ENCODE data around the gene SUSD2.
"Not testable (repeated sequence)": the region's sequence is repeated elsewhere in the genome, so short reads cannot be mapped to it uniquely, and the experiment has no call there.

SUSD2 gene

DNA sequence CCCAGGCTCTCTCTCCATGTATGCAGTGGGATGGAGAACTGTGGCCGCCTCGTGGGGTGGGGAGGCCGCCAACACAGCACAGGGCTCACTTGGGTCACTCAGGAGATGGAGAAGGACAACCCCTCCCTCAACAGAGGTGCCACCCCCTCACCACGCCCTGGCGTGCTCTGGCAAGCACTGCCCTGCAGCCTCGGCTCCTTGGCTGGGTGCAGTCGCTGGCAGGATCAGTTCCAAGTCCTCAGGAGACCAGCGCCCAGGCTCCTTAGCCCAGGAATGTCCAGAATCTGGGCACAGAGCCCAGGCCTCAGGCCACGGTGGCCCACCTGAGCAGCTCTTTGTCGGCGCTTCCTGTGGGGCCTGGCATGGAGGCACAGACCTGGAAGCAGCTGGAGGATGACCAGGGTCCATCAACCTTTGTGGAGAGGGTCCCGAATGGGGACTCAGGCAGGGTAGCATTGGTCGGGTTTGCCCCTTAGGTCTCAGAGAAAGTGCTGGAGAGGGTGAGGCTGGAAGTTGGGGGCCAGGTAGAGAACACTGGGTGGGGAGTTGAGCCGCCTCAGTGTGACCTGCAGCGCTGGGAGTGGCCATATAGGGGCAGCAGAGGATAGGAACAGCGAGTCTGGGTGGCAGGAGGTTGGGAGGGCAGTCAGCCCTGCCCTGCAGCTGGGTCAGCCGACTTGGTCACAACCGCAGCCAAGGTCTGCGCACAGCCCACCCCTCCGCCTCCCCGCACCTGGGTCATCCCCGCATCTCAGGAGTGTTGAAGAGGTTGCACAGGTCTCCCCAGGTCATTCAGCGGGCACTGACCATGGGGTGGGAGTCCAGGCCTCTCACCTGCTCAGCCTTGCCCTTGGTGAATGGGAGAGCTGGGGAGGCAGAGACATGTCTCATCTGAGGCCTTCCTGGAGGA, 8.2 kb downstream of the SUSD2 start:
- peak; percentile 55 for DNase-seq (ENCODE audit: low spot score)

DNA sequence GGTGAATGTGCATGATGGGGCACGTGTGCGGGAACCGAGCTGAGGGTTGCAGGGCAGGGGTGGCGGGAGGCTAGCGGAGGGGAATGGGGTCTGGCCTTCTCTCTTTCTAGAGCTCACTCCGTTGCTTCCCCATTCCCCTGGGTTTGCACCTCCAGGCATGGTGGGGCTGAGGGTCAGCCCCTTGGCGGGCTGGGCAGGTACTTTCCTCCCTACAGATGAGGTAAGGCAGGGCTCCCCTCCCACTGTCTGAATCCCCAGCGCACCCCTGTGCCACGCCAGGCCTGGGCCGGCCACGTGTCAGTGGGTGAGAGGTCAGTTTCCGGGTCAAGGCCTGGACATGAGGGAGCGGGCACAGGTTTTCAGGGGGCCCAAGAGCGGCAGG, 8.9 kb downstream of the SUSD2 start:
- DNase-seq (ENCODE audit: low spot score): no peak

DNA sequence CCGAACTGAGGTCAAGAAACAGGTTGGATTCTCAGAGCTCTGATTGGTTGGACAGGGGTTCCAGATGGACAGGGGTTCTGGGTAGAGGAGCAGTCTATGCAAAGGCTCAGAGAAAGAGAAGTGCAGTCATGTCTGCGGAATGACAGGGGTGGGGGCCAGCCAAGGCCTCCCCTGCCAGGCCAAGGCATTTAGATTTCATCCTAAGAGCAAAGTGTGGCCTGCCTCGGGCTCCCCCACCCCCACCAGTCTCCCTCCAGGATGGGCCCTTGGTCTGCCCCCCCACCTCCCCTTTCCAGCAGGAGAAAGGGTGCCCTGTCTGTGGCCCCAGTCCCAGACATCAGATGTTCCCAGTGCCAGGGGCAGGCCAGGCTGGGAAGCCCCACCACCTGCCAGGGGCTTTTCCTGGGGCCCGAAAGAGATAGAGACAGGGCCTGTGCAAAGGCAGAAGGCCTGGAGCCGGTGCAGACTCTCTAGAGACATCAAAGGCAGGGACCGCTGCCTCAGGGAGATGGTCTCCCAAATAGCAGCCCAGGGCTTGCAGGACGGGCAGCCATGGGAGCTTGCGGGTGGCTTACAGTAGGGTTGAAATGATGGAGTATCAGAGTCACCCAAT, 9.4 kb downstream of the SUSD2 start:
- no peak for DNase-seq (ENCODE audit: low spot score)

DNA sequence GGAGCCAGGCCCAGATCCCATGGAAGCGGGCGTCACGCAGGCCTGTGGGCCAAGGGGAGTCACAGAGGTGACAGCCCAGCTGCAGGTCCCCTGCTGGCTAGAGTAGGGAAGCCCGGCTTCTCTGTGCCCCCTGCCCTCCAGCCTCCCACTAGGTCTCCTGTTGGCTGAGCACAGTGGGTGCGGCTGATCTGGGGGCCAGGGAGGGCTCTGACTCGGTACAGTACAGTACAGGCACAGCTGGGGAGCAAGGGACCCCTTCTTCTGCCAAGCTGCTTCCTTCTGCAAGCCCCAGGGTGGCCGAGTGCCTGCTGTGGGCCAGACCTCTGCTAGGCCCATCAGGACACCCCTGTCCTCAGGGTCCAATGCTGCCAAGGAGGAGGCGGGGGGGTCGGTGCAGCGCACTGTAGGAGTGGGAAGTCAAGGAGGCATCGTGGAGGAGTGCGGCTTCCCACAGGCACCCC, 10.1 kb downstream of the SUSD2 start:
- no peak for DNase-seq (ENCODE audit: low spot score)

GRCh38 chr22:24191893-24192292, 10.6 kb downstream of the SUSD2 start:
- no peak for DNase-seq (ENCODE audit: low spot score)

DNA sequence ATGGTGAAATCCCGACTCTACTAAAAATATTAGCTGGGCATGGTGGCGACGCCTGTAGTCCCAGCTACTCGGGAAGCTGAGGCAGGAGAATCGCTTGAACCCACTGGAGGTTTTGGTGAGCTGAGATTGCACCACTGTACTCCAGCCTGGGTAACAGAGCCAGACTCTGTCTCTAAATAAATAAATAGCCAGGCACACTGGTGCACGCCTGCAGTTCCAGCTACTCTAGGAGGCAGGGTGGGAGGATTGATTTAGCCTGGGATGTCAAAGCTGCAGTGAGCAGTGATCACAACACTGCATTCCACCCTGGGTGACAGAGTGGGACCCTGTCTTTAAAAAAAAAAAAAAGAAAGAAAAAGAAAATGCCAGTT, 17.4 kb downstream of the SUSD2 start:
- no peak for DNase-seq (ENCODE audit: low spot score)

GRCh38 chr22:24200619-24201212, 19.4 kb downstream of the SUSD2 start:
- DNase-seq (ENCODE audit: low spot score): no peak

GRCh38 chr22:24201681-24202614, 20.7 kb downstream of the SUSD2 start:
- DNase-seq (ENCODE audit: low spot score): no peak

GRCh38 chr22:24203856-24204255, 22.6 kb downstream of the SUSD2 start:
- DNase-seq (ENCODE audit: low spot score): not testable (repeated sequence)

- DNase-seq (ENCODE audit: low spot score): no peak
These were observed 24.3 kb downstream of the SUSD2 start for GRCh38 chr22:24205438-24206195.

DNA sequence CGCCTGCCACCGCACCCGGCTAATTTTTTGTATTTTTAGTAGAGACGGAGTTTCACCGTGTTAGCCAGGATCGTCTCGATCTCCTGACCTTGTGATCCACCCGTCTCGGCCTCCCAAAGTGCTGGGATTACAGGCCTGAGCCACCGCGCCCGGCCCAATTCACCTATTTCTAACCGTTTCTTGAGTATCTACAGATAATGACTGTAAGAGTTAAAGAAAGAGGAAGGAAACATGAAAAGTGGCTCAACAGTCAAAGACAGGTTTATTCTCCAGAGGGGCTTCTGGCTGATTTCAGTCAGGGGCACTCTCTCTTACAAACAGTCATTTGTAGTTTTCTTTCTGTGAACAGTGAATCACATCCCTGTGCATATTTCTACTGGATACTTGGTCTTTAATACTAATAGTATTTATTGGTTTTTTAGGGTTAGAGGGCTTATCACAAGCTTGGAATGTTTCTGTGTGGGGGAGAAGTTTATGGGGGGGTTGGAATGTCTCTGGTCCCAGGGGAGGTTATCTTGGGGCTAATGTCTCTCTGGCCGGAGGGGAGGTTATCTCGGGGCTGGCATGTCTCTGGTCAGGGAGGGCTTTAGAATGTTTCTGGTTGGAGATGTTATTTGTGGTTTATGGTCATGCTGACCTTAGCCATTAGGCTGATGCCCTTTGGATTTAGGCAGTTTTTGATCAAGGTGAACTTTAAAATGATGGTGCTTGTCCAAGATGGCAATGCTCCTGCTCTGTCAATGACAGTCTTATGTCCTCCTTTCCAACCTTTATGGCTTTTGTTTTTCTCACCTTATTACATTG, 25.4 kb downstream of the SUSD2 start:
- DNase-seq (ENCODE audit: low spot score): not testable (repeated sequence)

GRCh38 chr22:24207264-24208011, 26.2 kb downstream of the SUSD2 start:
- no peak for DNase-seq (ENCODE audit: low spot score)

DNA sequence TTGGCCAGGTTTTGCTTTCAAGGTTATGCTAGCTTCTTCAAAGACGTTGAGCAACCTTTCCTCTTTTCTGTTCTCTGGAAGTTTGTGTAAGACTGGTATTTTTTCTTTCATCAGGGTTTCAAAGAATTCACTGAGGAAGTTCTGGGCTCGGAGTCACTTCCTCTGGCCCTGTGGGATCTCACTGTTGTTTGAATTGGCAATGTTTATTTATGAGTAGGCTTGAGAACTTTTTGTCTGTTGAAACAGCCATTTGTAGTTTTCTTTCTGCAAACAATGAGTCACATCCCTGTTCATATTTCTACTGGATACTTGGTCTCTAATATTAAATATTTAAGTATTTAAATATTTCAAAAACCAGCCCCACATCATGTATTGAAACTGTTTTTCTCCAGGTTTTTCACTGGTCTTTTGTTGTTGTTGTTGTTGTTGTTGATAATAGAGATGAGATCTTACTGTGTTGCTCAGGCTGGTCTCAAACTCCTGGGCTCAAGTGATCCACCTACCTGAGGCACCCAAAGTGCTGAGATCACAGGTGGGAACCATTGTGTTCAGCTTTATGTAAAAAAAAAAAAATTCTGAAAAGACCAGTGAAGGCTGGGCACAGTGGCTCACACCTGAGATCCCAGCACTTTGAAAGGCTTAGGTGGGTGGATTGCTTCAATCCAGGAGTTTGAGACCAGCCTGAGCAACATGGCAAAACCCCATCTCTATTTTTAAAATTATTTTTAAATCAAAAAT, 26.9 kb downstream of the SUSD2 start:
- no peak for DNase-seq (ENCODE audit: low spot score)

DNA sequence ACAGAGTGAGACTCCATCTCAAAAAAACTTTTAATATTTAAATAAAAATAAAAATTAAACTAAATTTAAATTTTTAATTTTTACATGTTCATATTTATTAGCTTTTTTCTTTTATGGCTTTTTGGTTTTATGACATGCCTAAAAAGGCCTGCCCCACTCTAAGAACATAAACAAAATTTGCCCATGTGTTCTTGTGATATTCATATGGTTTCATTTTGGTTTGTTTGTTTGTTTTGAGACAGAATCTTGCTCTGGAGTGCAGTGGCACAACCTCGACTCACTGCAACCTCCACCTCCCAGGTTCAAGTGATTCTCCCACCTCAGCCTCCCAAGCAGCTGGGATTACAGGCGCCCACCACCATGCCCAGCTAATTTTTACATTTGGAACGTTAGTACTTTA, 27.7 kb downstream of the SUSD2 start:
- no peak for DNase-seq (ENCODE audit: low spot score)

- DNase-seq (ENCODE audit: low spot score): no peak
These were observed 28.4 kb downstream of the SUSD2 start for GRCh38 chr22:24209687-24210086.

DNA sequence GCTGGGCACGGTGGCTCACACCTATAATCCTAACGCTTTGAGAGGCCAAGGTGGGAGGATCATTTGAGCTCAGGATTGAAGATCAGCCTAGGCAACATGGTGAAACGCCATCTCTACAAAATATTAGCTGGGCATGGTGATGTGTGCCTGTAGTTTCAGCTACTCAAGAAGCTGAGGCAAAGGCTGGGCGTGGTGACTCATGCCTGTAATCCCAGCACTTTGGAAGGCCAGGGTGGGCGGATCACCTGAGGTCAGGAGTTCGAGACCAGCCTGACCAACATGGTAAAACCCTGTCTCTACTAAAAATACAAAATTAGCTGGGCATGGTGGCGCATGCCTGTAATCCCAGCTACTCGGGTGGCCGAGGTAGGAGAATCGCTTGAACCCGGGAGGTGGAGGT, 29.1 kb downstream of the SUSD2 start:
- not testable (repeated sequence) for DNase-seq (ENCODE audit: low spot score)

- DNase-seq (ENCODE audit: low spot score): not testable (repeated sequence)
These were observed 30.4 kb downstream of the SUSD2 start for GRCh38 chr22:24211716-24212115.

- DNase-seq (ENCODE audit: low spot score): not testable (repeated sequence)
These were observed 31.8 kb downstream of the SUSD2 start for GRCh38 chr22:24213111-24213510.
